HCT116 (cell line): ENCODE data around the gene ARMH3. TPM values are rescaled to one million over a fixed set of nuclear protein-coding genes. Genes with fewer than 3 reads are reported as not detected.

Source experiments
- ATAC-seq: fragments of 200-7000 bp; cut with Tn5 transposase; 2 replicates; pipeline ENCODE4 v1.9.1; 2020; ENCODE audit warnings: mild to moderate bottlenecking, moderate library complexity
- BruUV-seq: library from RNA; stranded (reverse); fragments of 400-500 nt; replicated peaks from 2 replicates; lab custom pipeline; 2021; lab: Mats Ljungman, UMichigan
- CTCF ChIA-PET: fragments of 300-600 bp; sonication (Branson Sonifier 250); formaldehyde crosslinking; loops from one replicate; lab custom pipeline; 2021; ENCODE audit warnings: antibody characterized with exemption; lab: Charles Lee
- POLR2A ChIA-PET: fragments of 300-600, 350-600 bp; sonication (Branson Sonifier 250); formaldehyde crosslinking; loops from one replicate; lab custom pipeline; 2021; ENCODE audit warnings: antibody characterized with exemption; lab: Charles Lee
- RAD21 ChIA-PET, 2 experiments: fragments of 300-600 bp; sonication (Branson Sonifier 250); formaldehyde crosslinking; loops; one replicate each; lab custom pipeline; 2023; ENCODE audit warnings: low total read pairs in 2 of 2; ENCODE audit not compliant: uncharacterized antibody in 2 of 2, unreplicated experiment in 2 of 2, low non-redundant PET in 1 of 2; lab: Charles Lee
- DNase-seq: peaks from one replicate; pipeline ENCODE4 v3.0.0-alpha.2; 2010; ENCODE audit warnings: low read depth, low spot score
- H2AFZ ChIP-seq: fragments of 200-600 bp; shearing (Covaris generic), sonication (generic); 2 replicates; pipeline ENCODE4 v1.6.1; 2017; ENCODE audit warnings: low read depth, mixed run types, mixed read lengths, antibody characterized with exemption, low read length; ENCODE audit not compliant: poor library complexity, severe bottlenecking
- H3K27ac ChIP-seq: 2 replicates; pipeline ENCODE4 v1.5.1; 2012; ENCODE audit warnings: low read depth, low read length
- H3K27me3 ChIP-seq: fragments of 200-600 bp; sonication (generic); 2 replicates; pipeline ENCODE4 v1.6.1; 2016; ENCODE audit warnings: mixed run types, low read length, mixed read lengths; ENCODE audit not compliant: insufficient read depth
- H3K36me3 ChIP-seq, 2 experiments: fragments of 200-500 bp in 1 of 2; fragments of 200-600 bp in 1 of 2; sonication (Bioruptor generic) in 1 of 2; sonication (generic) in 1 of 2; 2 replicates each; pipeline versions ENCODE4 v1.5.1 to v1.6.1; 2014 to 2016; ENCODE audit warnings: low read length in 2 of 2, inconsistent platforms in 1 of 2, mixed read lengths in 1 of 2, mixed run types in 1 of 2; ENCODE audit not compliant: insufficient read depth in 2 of 2, control insufficient read depth in 1 of 2
- H3K4me1 ChIP-seq, 2 experiments: fragments of 200-600 bp in 1 of 2; sonication (generic) in 1 of 2; 2 replicates each; pipeline versions ENCODE4 v1.5.1 to v1.6.1; 2012 to 2017; ENCODE audit warnings: low read length in 2 of 2, inconsistent platforms in 1 of 2, mild to moderate bottlenecking in 1 of 2, mixed read lengths in 1 of 2, mixed run types in 1 of 2, moderate library complexity in 1 of 2; ENCODE audit not compliant: insufficient read depth in 2 of 2, control insufficient read depth in 1 of 2
- H3K4me2 ChIP-seq: fragments of 200-600 bp; sonication (generic); 2 replicates; pipeline ENCODE4 v1.6.1; 2017; ENCODE audit warnings: mixed run types, low read length, mixed read lengths
- H3K4me3 ChIP-seq, 2 experiments: fragments of 200-600 bp in 1 of 2; sonication (generic) in 1 of 2; replicated peaks in 1 of 2; 2 replicates each; pipeline ENCODE4 v1.5.1; 2011 to 2016; ENCODE audit warnings: low read length in 2 of 2, control low read depth in 1 of 2, low read depth in 1 of 2, mild to moderate bottlenecking in 1 of 2, mixed read lengths in 1 of 2, mixed run types in 1 of 2
- H3K79me2 ChIP-seq: fragments of 200-600 bp; sonication (generic); 2 replicates; pipeline ENCODE4 v1.6.1; 2017; ENCODE audit warnings: mild to moderate bottlenecking, mixed run types, low read length, moderate library complexity, mixed read lengths; ENCODE audit not compliant: insufficient read depth
- H3K9ac ChIP-seq: fragments of 200-600 bp; sonication (generic); 2 replicates; pipeline ENCODE4 v1.6.1; 2016; ENCODE audit warnings: low read length, mixed read lengths
- H3K9me2 ChIP-seq: fragments of 200-600 bp; sonication (generic), shearing (Covaris generic); 2 replicates; pipeline ENCODE4 v1.6.1; 2017; ENCODE audit warnings: mixed run types, mild to moderate bottlenecking, moderate library complexity; ENCODE audit not compliant: insufficient read depth
- H3K9me3 ChIP-seq, 2 experiments: fragments of 200-500 bp in 1 of 2; fragments of 200-600 bp in 1 of 2; sonication (Bioruptor generic) in 1 of 2; sonication (generic) in 1 of 2; 2 replicates each; pipeline ENCODE4 v1.6.1; 2014 to 2017; ENCODE audit warnings: low read length in 2 of 2, mixed read lengths in 2 of 2, inconsistent platforms in 1 of 2, low read depth in 1 of 2, mild to moderate bottlenecking in 1 of 2, mixed run types in 1 of 2, moderate library complexity in 1 of 2; ENCODE audit not compliant: control insufficient read depth in 1 of 2, insufficient read depth in 1 of 2
- H4K20me1 ChIP-seq: fragments of 200-600 bp; sonication (generic), shearing (Covaris generic); 2 replicates; pipeline ENCODE4 v1.6.1; 2017; ENCODE audit warnings: mixed run types, mild to moderate bottlenecking, moderate library complexity; ENCODE audit not compliant: insufficient read depth
- CBX3 ChIP-seq: IDR thresholded peaks from 2 replicates; pipeline ENCODE4 v1.6.1; 2012; ENCODE audit warnings: low read depth
- ELF1 ChIP-seq: IDR thresholded peaks from 2 replicates; pipeline ENCODE4 v1.6.1; 2012; ENCODE audit warnings: low read depth, borderline replicate concordance
- EZH2 ChIP-seq: fragments of 200-600 bp; sonication (generic); IDR thresholded peaks from 2 replicates; pipeline ENCODE4 v1.6.1; 2017; ENCODE audit warnings: antibody characterized with exemption, mixed run types
- EZH2phosphoT487 ChIP-seq: fragments of 200-600 bp; IDR thresholded peaks from 2 replicates; pipeline ENCODE4 v1.6.1; 2018; ENCODE audit warnings: antibody characterized with exemption, borderline replicate concordance
- FOSL1 ChIP-seq: IDR thresholded peaks from 2 replicates; pipeline ENCODE4 v1.6.1; 2012; ENCODE audit warnings: low read depth
- JUND ChIP-seq: IDR thresholded peaks from 2 replicates; pipeline ENCODE4 v1.6.1; 2012
- MAX ChIP-seq: IDR thresholded peaks from 2 replicates; pipeline ENCODE4 v1.6.1; 2012
- POLR2A ChIP-seq: IDR thresholded peaks from 2 replicates; pipeline ENCODE4 v1.7.0; 2011; ENCODE audit warnings: borderline replicate concordance; ENCODE audit not compliant: insufficient read depth, insufficient read length; ENCODE audit errors: extremely low read depth
- REST ChIP-seq: IDR thresholded peaks from 2 replicates; pipeline ENCODE4 v1.6.1; 2012; ENCODE audit warnings: low read depth
- SP1 ChIP-seq: IDR thresholded peaks from 2 replicates; pipeline ENCODE4 v1.6.1; 2012; ENCODE audit warnings: low read depth
- intact Hi-C: fragments of 100-400 bp; cut with micrococcal nuclease; formaldehyde crosslinking; loops from 2 replicates; pipeline ENCODE4 v1.10.0; 2022
- total RNA-seq: library from RNA; stranded (reverse); gene quantifications from one replicate; pipeline ENCODE4 v1.2.1, GENCODE V29; 2021; ENCODE audit not compliant: unreplicated experiment
- TF ChIP-seq, protein P1 (sequence below): IDR thresholded peaks from 2 replicates; pipeline ENCODE4 v1.6.1; 2011; ENCODE audit warnings: mild to moderate bottlenecking, low read length, moderate library complexity; ENCODE audit not compliant: insufficient replicate concordance; ENCODE audit errors: extremely low read depth
- TF ChIP-seq, protein P2 (sequence below): IDR thresholded peaks from 2 replicates; pipeline ENCODE4 v1.6.1; 2012

ARMH3 gene
- total RNA-seq, 1 experiment from 2014 or later: 30.4 TPM

DNA sequence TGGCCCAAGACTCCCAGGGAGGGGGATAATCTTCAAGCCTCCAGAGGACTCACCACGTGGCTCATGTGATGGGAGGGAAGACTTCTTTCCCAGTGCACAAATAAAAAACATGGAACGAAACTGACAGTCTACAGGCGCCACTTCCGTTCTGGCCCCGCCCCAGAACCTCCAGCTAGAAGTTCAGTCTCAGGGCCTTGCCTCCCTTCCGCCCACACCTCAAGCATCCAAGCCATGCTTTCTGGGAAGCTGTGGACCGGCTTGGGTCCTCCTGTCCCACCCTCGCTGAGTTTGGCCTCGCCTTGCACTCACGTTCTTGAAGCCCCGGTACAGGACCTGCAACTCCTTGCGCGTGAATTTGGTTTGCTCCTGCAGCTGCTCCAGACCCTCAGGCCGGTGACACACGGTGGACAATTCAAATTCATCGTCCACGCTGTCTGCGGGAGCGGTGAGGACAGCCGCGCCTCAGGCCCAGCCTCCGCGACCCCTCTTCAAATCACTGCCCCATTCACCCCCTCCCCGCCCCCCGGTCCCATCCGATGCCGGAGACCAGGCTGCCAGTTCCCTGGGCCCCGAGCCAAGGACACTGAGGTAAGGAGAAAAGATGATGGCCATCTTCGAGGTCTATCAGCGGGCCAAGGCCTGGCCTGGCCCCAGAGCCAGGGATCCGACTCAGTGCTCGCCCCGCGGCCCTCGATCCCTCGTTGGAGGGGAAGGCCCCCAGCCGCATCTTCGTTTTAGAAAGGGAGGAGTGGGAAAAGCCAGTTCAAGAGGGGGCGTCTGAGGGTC is 227.0 kb downstream of the ARMH3 start:
- H4K20me1 ChIP-seq: no peaks in the 10 kb centered on the region
- intact Hi-C loops: no loop called here
- H2AFZ ChIP-seq: no peak overlapping the region
- peaks cover 17 to 23% of the 10 kb centered on the region in 2 experiments for H3K4me1 ChIP-seq
- H3K27ac ChIP-seq: no peak overlapping the region
- no peaks in the 10 kb centered on the region for H3K9me3 ChIP-seq
- no peak overlapping the region for H3K9ac ChIP-seq
- DNase-seq (no peak), ATAC-seq (no peak)
- H3K4me3 ChIP-seq: no peak overlapping the region
- no TSS peak for BruUV-seq
- no peaks in the 10 kb centered on the region for H3K79me2 ChIP-seq
- RAD21 ChIA-PET: no interaction called here
- TF ChIP-seq SP1: no peak
- no peak overlapping the region for H3K4me2 ChIP-seq
- POLR2A ChIA-PET: interaction anchor here (1.3 to 1.4 kb wide), 2 partner anchors 9 to 11 kb away, joined by 5 read pairs; partner anchors contain the start of gene OGA
- H3K27me3 ChIP-seq: no peaks in the 10 kb centered on the region
- no peaks in the 10 kb centered on the region for H3K36me3 ChIP-seq
- H3K9me2 ChIP-seq: no peaks in the 10 kb centered on the region
- CTCF ChIA-PET: interaction anchor here (0.8 to 1.4 kb wide), 2 partner anchors 8 to 11 kb away, joined by 3 to 7 read pairs; no protein-coding TSS in a partner anchor

DNA sequence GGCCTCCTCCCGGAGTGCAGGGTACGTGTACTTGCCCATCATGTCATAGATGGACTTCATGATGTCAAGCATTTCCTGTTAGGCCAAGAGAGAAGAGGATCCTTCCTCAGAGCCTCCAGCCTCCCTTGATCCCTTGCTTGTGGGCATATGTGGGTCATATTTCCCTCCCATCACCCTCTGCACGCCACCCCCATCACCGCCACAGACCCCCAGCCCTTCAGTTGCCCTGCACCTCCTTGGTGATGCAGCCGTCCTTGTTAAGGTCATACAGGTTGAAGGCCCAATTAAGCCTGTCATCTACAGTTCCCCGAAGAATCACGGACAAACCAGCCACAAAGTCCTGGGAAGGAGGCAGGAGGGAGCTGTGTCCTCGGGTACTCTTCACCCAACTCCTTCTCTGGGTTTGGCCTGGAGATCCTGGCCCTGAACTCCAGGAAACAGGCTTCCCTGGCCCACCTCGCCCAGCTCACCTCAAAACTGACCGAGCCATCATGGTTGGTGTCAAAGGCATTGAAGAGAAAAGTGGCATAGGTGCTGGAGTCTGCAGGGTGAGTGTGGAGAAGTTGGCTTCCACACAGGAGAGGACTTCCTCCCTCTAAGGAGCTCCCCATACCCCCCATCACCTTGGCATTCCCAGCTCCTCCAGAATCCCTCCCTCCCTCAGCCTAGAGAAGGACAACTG is 227.9 kb downstream of the ARMH3 start:
- H3K9me3 ChIP-seq: no peaks in the 10 kb centered on the region
- RAD21 ChIA-PET: no interaction called here
- H3K9me2 ChIP-seq: no peaks in the 10 kb centered on the region
- H3K79me2 ChIP-seq: no peaks in the 10 kb centered on the region
- H2AFZ ChIP-seq: no peak overlapping the region
- H3K4me3 ChIP-seq: no peak overlapping the region
- no peaks in the 10 kb centered on the region for H3K27me3 ChIP-seq
- no peak overlapping the region for H3K27ac ChIP-seq
- no peak for DNase-seq
- intact Hi-C loops: no loop called here
- H3K9ac ChIP-seq: no peak overlapping the region
- POLR2A ChIA-PET: interaction anchor here (0.9 to 1.4 kb wide), 3 partner anchors 8 to 10 kb away, joined by 3 to 5 read pairs (median 5); partner anchors contain the start of gene OGA
- H3K36me3 ChIP-seq: no peaks in the 10 kb centered on the region
- no TSS peak for BruUV-seq
- CTCF ChIA-PET: interaction anchor here (0.8 to 1.3 kb wide), 4 partner anchors 9 to 225 kb away, joined by 3 to 4 read pairs (median 3); partner anchors contain the start of gene OGA
- H4K20me1 ChIP-seq: no peaks in the 10 kb centered on the region
- no peak for ATAC-seq
- H3K4me2 ChIP-seq: no peak overlapping the region
- H3K4me1 ChIP-seq: peaks cover 17 to 23% of the 10 kb centered on the region in 2 experiments
- TF ChIP-seq CBX3 (no peak), REST (no peak), FOSL1 (no peak), JUND (no peak), EZH2 (no peak), EZH2phosphoT487 (no peak), ELF1 (no peak), MAX (no peak), POLR2A (no peak)
- TF ChIP-seq, protein P1, sequence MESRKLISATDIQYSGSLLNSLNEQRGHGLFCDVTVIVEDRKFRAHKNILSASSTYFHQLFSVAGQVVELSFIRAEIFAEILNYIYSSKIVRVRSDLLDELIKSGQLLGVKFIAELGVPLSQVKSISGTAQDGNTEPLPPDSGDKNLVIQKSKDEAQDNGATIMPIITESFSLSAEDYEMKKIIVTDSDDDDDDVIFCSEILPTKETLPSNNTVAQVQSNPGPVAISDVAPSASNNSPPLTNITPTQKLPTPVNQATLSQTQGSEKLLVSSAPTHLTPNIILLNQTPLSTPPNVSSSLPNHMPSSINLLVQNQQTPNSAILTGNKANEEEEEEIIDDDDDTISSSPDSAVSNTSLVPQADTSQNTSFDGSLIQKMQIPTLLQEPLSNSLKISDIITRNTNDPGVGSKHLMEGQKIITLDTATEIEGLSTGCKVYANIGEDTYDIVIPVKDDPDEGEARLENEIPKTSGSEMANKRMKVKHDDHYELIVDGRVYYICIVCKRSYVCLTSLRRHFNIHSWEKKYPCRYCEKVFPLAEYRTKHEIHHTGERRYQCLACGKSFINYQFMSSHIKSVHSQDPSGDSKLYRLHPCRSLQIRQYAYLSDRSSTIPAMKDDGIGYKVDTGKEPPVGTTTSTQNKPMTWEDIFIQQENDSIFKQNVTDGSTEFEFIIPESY: no peak
- TF ChIP-seq, protein P2, sequence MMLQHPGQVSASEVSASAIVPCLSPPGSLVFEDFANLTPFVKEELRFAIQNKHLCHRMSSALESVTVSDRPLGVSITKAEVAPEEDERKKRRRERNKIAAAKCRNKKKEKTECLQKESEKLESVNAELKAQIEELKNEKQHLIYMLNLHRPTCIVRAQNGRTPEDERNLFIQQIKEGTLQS: no peak
